ENCODE measurements around the gene OR4D2.

Gene OR4D2

DNA sequence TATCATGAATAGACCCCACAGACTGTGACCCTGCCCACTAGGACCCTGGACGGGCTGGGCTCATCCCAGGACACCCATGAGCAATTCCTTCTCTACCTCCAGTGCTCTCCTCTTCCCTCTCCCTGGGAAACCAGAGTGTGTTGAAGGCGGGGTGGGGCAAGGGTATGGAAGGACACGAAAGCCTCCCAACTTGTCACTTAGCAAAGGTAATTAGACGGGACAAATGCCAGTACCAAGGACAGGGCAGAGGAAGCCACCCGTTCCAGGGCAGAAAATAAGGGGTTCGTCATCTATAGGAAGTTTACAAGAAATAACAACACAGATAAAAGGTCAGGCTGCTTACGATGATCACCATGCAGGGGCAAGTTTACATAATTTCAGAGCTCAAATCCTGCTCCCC is 20.9 kb downstream of the OR4D2 start:
- no peak for TF ChIP-seq ZNF274 (IDR thresholded peaks at IDR 0.05; ENCODE audit: low read depth, low read length)
- no peak overlapping the region for H3K4me3 ChIP-seq (ENCODE audit: low read length)

DNA sequence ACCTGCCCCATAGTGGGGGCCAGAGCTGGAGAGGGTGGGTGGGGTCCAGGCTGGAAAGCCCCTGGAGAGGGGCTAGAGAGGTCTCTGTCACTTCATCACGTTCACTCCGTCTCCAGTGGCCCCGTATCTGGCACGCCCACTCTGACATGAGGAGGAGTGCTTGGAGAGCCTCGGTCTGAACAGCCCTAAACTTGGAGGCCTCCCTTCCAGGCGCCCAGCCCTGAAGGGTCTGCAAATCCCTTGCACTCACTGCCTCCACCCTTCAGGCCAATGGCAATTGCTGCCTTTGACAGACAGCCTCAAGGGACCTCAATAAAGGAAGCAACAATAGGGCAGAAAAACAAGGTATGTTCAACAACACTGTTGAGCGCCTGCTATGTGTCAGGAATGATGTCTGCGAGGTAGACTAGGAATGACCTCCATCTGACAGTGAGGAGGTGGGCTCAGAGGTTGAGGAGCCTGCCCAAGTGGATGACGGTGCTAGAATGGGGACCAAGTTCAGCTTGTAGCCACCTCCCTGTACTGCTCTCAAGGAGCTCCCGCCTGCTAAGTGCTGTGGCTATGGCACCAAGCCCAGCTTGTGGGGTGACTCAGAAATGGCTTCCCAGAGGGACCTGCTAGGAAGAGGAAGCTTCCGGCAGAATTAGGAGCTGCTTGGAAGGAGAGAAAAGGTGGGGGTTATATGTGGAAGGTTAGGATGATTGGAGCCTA is 22.8 kb downstream of the OR4D2 start:
- TF ChIP-seq ZNF274 (IDR thresholded peaks at IDR 0.05; ENCODE audit: low read depth, low read length), result no peak
- H3K4me3 ChIP-seq (ENCODE audit: low read length), result no peak overlapping the region

GRCh38 chr17:58191241-58191896 is 24.6 kb downstream of the OR4D2 start:
- H3K4me3 ChIP-seq (ENCODE audit: low read length), result no peak overlapping the region
- no peak for TF ChIP-seq ZNF274 (IDR thresholded peaks at IDR 0.05; ENCODE audit: low read depth, low read length)

- TF ChIP-seq ZNF274 (IDR thresholded peaks at IDR 0.05; ENCODE audit: low read depth, low read length), result no peak
- no peak within 1 kb of the TSS for H3K4me3 ChIP-seq (ENCODE audit: low read length)
Observed at GRCh38 chr17:58192612-58193011, 25.8 kb downstream of the OR4D2 start, which contains the start of gene EPX. TSS of gene EPX (plus strand) at chr17:58192726. CDS start at chr17:58192847, 121 bp downstream.

- no peak overlapping the region for H3K4me3 ChIP-seq (ENCODE audit: low read length)
- TF ChIP-seq ZNF274 (IDR thresholded peaks at IDR 0.05; ENCODE audit: low read depth, low read length), result no peak
Observed at GRCh38 chr17:58193641-58194255, 27.0 kb downstream of the OR4D2 start.

DNA sequence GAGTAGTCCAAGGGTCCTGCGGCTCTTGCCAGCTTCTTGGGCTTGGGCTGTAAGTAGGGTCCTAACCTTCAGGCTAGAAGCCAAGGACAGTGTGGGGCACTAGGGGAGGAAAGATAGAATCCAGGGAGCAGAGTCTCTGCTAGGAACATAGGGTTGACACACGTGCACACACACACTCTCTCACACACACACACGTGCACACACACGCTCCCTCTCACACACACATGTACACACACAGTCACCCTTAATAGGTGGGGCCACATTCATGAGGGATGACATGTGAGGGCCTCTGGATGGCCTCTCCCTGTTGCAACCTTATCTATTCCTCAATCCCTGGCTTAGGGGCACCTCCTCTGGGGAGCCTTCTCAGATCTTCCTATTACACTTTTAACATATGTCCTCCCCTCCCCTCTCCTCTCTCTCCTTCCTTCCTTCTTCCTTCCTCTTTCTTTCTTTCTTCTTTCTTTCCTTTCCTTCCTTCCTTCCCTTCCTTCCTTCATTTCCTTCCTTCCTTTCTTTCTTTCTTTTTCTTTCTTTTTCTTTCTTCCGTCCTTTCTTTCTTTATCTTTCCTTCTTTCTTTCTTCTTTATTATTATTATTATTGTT is 28.8 kb downstream of the OR4D2 start:
- H3K4me3 ChIP-seq (ENCODE audit: low read length), result no peak overlapping the region
- TF ChIP-seq ZNF274 (IDR thresholded peaks at IDR 0.05; ENCODE audit: low read depth, low read length), result no peak

DNA sequence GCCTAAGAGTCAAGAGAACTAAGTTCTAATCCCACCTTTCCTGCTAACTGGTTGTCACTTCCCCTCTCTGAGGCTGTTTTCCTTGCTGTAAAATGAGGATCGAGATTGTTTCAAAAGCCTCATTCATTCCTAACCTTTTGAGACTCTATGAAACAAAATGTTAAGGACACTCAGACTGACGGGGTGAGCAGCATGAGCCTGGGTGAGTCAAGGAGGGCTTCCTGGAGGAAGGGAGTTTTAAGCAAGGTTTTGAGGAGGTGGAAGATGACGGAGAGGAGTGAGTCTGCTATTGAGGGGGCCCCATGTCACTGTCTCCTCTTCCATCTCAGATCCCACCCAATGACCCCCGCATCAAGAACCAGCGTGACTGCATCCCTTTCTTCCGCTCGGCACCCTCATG is 29.8 kb downstream of the OR4D2 start:
- no peak overlapping the region for H3K4me3 ChIP-seq (ENCODE audit: low read length)
- TF ChIP-seq ZNF274 (IDR thresholded peaks at IDR 0.05; ENCODE audit: low read depth, low read length), result no peak

DNA sequence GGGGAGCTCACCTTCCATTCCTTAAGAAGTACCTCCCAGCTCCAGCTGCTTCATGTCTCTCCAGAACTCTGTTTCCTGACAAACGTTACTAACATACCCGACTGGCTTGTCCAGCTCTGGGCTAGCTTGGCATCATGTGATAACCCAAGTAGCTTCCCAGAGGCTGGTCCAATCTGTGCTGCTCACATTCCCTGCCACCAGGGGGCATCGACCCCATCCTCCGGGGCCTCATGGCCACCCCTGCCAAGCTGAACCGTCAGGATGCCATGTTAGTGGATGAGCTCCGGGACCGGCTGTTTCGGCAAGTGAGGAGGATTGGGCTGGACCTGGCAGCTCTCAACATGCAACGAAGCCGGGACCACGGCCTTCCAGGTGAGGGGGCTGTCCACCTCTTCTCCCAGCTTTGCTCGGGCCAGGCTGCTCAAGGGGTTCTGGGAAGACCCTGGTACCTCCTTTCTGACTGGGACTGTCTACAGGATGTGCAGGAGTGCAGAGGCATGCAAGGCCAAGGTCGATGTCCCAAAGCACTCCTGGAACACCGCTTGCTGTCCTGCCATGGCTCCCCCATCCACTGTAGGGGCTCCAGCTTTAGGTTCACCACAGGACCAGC is 33.3 kb downstream of the OR4D2 start:
- no peak overlapping the region for H3K4me3 ChIP-seq (ENCODE audit: low read length)
- no peak for TF ChIP-seq ZNF274 (IDR thresholded peaks at IDR 0.05; ENCODE audit: low read depth, low read length)

- no peak for TF ChIP-seq ZNF274 (IDR thresholded peaks at IDR 0.05; ENCODE audit: low read depth, low read length)
Observed at GRCh38 chr17:58202859-58203258, 36.1 kb downstream of the OR4D2 start.

DNA sequence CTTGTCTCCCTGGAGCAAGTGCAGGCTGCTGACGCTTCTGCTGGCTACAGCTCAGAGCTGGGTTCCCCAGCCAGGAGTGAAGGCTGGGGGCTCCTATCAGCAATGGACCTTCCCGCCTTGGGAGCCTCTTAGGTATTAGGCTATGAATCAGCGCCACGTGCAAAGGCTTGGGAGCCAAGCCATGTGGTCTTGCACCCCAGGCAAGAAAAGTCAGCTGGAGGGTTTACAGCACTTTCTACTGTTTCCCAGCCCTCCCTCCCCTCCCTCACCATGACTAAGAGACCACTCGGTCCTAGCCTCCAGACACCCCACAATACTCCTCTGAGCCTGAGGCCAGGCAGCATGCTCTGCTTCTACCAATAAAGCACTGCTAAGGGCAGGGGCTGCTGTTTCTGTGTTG is 38.0 kb downstream of the OR4D2 start:
- H3K4me3 ChIP-seq (ENCODE audit: low read length), result no peak overlapping the region
- no peak for TF ChIP-seq ZNF274 (IDR thresholded peaks at IDR 0.05; ENCODE audit: low read depth, low read length)

More at GRCh38 chr17:58202859-58203258, 36.1 kb downstream of the OR4D2 start:
- H3K4me3 ChIP-seq (ENCODE audit: low read length), result no peak overlapping the region

DNA sequence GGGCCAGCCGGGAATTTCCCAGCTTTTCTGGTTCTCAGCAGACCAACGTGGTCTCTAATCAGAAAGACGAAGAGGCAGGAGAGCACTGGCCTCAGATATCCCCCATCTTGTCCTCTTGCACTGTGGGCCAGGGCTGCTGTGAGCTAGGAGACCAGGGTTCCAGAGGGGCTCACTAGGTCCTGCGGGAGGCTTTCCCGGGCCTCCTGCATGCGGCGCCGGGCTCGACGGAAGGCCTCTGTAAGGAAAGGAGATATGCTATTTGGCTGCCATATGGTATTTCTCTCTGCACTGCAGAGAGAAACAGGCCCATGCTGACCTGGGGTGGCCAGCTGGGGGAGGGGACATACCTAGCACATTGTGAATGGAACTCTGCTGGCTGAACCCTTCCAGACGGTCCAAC is 39.2 kb downstream of the OR4D2 start:
- TF ChIP-seq ZNF274 (IDR thresholded peaks at IDR 0.05; ENCODE audit: low read depth, low read length), result no peak
- no peak overlapping the region for H3K4me3 ChIP-seq (ENCODE audit: low read length)

- TF ChIP-seq ZNF274 (IDR thresholded peaks at IDR 0.05; ENCODE audit: low read depth, low read length), result no peak
- no peak overlapping the region for H3K4me3 ChIP-seq (ENCODE audit: low read length)
Observed at GRCh38 chr17:58207451-58207850, 40.7 kb downstream of the OR4D2 start.

DNA sequence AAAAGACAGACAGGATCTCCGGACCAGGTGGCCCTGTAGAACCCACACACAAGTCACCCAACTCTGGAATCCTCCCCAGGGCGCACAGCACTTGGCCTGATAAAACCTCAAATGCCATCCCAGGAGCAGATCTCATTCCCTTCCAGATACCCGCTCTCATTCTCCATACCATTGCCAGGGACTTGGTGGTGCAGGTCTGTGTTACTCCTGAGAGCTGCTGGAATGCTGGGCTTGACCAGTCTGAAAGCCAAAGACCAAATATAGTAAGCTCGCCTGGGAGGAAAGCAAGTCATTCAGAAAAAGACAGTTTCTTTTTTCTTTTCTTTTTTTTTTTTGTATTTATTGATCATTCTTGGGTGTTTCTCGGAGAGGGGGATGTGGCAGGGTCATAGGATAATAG is 41.6 kb downstream of the OR4D2 start:
- no peak for TF ChIP-seq ZNF274 (IDR thresholded peaks at IDR 0.05; ENCODE audit: low read depth, low read length)
- no peak overlapping the region for H3K4me3 ChIP-seq (ENCODE audit: low read length)

DNA sequence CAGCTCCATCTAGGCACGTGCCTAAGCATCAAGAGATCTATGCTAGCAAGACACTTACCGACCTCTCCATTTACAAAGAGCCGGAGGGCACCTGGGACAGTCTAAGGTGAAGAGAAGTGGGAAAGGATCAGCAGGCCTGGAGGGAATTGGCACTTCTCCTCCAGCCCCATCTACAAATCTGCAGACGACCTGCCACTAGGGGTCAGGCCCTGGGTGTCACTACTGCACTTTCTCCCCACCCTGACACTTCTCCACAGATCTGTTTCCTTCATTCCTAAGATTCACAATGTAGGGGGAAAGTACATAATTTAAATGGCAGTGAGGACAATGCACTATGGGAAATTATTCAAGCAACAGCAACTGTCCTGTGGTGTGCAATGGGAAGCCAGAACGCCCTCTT is 44.1 kb downstream of the OR4D2 start:
- H3K4me3 ChIP-seq (ENCODE audit: low read length), result no peak overlapping the region
- no peak for TF ChIP-seq ZNF274 (IDR thresholded peaks at IDR 0.05; ENCODE audit: low read depth, low read length)
